ENCODE measurements around the gene HIGD2A.

The HIGD2A gene

GRCh38 chr5:176369934-176370711 is 18.4 kb upstream of the HIGD2A start:
- DNase-seq (ENCODE audit: low read depth in 2 of 2): no peak

GRCh38 chr5:176371621-176372539 is 16.7 kb upstream of the HIGD2A start:
- DNase-seq (ENCODE audit: low read depth in 2 of 2): no peak

- DNase-seq (ENCODE audit: low read depth in 2 of 2): no peak
Measured at GRCh38 chr5:176373100-176373818, 15.3 kb upstream of the HIGD2A start.

- DNase-seq (ENCODE audit: low read depth in 2 of 2): no peak
Measured at GRCh38 chr5:176379881-176380280, 8.7 kb upstream of the HIGD2A start.

DNA sequence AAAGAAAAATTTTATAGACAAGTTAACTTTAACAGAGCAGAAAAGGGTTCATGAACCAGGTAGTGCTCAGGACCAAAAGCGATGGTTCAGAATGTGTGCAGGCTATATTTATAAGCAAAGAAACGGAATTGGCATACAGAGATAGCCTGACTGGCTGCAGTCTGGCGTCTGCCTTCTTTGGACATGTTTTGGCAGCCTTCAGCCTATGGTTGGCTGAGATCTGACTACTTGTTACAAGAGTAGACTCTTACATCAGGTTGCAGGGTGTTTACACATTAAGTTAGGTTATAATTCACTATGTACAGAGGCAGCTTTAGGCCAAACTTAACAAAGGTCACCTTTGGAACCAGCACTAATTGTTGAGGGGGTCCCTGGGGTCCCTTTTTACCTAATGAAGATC is 7.1 kb upstream of the HIGD2A start:
- no peak for DNase-seq (ENCODE audit: low read depth in 2 of 2)

DNA sequence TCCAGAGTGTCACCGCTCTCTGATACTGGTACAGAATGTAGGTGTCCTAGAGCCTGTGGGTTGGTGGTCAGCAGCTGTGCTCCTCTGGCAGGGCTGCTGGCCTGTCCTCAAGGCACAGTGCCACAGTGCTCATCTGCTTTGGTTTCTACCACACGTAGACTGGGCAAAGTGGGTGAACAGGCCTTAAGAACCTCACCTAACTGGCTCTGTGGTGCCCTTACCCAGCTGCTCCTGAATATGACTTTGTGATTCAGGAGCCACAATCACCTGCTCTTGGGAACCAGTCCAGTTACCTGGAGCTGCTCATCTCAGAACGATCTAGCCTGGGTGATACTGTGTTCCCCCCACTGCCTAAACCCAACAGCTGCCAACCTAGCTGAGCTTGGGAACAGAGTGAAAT is 6.6 kb upstream of the HIGD2A start:
- no peak for DNase-seq (ENCODE audit: low read depth in 2 of 2)

DNA sequence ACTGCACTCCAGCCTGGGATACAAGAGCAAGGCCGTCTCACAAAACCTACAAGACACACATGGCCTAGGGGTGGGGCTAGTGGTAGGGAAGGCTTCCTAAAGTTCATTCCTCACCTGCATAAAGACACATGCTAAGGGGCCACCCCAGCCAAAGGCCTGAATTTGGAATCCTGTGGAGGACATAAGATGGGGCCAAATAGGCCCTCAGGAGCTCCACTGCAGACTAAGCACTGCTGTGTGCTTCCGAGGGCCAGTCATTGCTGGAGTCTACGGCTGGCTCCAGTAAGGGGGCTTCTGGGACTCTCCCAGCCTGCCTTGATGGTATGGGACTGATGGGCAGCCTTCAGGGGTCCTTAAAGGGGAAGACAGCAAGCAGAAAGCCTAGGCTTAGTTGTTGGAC is 5.8 kb upstream of the HIGD2A start:
- DNase-seq (ENCODE audit: low read depth in 2 of 2): no peak

GRCh38 chr5:176383248-176383905 is 5.2 kb upstream of the HIGD2A start:
- DNase-seq (ENCODE audit: low read depth in 2 of 2): no peak

GRCh38 chr5:176383961-176384360 is 4.6 kb upstream of the HIGD2A start:
- DNase-seq (ENCODE audit: low read depth in 2 of 2): no peak

DNA sequence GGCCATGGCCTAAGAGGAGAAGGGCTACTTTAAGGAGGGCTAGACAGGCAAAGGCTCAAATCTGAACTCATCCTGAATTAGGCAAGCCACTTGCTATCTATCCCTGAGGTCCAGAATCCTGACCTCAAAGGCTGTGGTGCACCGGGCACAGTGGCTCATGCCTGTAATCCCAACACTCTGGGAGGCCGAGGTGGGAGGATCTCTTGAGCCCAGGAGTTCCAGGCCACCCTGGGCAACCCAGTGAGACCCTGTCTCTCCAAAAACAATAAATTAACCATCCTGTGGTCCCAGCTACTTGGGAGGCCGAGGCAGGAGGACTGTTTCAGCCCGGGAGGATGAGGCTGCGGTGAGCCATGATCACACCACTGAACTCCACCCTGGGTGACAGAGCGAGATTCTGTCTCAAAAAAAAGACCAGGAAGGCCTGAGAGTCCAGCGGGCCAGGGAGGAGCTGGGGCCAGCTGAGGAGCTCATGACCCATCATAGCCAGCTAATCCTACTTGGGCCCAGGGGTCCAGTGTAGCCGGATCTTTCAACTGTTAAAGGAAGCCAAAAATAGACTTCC is 4.1 kb upstream of the HIGD2A start:
- DNase-seq (ENCODE audit: low read depth in 2 of 2): no peak

GRCh38 chr5:176384991-176385390 is 3.6 kb upstream of the HIGD2A start:
- no peak for DNase-seq (ENCODE audit: low read depth in 2 of 2)

- DNase-seq (ENCODE audit: low read depth in 2 of 2): no peak
Measured at GRCh38 chr5:176386491-176386890, 2.1 kb upstream of the HIGD2A start.

DNA sequence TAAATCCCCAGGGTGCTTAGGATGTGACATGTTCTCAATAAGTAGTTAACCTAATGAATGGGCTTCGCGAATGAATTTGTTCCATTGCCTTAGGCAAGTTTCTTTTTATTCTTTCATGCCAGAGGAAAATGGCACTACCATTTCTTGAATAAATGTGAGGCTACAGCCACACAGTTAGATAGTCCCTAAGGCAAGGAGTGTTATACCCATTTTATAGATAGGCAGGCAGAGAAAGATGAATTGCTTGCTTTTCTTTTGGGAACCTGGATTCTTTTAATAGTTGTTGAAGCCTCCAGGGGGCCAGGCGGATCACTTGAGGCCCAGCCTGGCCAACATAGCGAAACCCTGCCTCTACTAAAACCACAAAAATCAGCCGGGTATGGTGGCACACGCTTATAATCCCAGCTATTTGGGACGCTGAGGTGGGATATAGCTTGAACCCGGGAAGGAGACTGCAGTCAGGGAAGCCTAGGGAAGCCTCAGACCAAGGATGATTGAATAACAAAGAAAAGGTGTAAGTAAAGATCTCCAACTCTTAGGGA is 1.1 kb upstream of the HIGD2A start:
- no peak for DNase-seq (ENCODE audit: low read depth in 2 of 2)

DNA sequence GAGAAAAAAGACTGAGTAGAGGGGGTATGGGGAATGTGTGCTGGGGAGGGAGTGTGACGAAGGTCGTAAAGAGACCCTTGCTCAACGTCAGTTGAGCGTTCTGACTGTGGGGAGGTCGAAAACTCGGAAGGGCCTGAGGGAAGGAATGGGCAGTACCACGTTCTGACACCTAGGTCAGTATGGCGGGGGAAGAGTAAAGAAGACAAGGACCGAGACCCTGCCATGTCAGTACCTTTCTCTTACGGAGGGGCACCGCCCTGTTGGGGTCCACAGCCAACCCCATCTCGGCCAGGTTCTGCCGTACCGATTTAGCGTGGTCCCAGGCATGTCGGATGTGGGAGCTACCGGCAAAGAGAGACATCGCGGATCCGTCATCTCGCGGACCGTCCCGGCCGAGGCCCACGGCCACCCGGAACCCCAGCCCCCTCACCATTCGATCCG is 528 bp upstream of the HIGD2A start:
- no peak for DNase-seq (ENCODE audit: low read depth in 2 of 2)

DNA sequence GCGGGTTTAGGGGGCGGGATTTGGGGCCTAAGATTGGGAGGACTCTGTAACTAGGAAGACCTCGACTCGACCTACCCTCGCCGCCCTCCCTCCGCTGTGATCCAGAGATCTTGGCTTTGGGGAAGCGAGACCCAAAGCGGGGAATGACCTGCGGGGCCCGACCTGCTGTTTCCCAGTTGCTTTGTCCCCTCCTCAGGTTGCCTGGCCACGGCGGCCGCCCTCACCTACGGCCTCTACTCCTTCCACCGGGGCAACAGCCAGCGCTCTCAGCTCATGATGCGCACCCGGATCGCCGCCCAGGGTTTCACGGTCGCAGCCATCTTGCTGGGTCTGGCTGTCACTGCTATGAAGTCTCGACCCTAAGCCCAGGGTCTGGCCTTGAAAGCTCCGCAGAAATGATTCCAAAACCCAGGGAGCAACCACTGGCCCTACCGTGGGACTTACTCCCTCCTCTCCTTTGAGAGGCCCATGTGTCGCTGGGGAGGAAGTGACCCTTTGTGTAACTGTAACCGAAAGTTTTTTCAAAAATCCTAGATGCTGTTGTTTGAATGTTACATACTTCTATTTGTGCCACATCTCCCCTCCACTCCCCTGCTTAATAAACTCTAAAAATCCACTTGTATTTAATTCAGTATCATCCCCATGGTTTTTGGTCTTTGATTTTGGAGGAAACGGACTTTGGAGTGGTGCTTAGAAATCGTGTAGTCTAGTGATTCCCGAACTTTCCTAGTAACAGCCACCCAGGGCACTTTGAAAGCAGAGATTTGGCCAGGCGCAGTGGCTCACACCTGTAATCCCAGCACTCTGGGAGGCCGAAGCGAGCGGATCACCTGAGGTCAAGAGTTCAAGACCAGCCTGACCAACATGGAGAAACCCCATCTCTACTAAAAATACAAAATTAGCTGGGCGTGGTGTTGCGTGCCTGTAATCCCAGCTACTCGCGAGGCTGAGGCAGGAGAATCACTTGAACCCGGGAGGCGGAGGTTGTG is 878 bp downstream of the HIGD2A start:
- no peak for DNase-seq (ENCODE audit: low read depth in 2 of 2)

DNA sequence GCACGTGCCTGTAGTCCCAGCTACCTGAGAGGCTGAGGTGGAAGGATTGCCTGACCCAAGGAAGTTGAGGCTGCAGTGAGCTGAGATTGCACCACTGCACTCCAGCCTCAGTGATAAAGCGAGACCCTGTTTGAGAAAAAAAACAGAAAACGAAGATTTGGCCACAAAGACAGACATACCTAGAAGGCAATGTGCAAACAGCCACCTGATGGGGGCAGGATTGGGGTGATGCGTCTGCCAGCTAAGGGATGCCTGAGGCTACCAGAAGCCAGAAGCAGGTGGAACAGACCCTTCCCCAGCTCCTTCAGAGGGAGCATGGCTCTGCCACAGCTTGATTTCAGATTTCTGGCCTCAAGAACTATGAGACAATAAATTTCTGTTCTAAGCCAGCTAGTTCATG is 2.9 kb downstream of the HIGD2A start:
- no peak for DNase-seq (ENCODE audit: low read depth in 2 of 2)

DNA sequence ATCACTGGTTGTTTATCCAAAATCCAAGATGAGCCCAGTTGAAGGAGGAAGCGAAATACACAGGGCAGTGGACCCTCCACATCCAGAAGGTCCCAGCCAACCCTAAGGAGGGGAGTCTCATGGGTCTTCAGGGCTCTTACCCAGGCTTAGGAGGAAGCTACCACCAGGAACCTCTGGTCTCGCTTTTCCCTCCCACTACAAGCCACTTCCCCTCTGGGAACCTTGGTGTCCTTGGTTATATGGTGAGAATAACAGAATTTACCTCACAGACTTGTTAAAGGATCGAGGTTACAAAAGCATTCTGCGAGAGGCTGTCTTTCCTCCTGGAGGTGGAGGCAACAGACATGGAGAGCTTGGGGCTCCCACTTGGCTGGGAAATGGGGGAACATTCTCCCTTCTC is 3.4 kb downstream of the HIGD2A start:
- no peak for DNase-seq (ENCODE audit: low read depth in 2 of 2)

- DNase-seq (ENCODE audit: low read depth in 2 of 2): no peak
Measured at GRCh38 chr5:176392526-176392925, 4.0 kb downstream of the HIGD2A start.

DNA sequence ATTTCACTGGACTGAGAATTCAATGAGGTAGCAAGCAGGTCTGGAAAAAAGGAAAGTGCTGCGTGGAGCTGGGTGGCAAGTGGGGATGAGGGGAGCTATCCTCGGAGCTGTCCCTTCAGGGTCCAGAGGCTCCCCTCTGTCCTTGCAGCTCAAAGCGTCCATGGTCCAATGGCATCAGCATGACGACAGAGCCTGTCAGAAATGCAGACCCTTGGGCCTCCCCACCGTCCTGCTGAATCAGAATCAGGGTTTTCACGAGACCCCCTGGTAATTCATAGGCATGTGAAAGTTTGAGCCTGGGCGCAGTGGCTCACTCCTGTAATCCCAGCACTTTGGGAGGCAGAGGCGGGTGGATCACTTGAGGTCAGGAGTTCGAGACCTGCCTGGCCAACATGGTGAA is 5.5 kb downstream of the HIGD2A start:
- no peak for DNase-seq (ENCODE audit: low read depth in 2 of 2)

All from fibroblast of skin of left biceps (primary cell).